Neuronal stem cell (in vitro differentiated cells): ENCODE measurements around the gene SFMBT2.

Experiments used
- DNase-seq: peaks from one replicate; pipeline ENCODE4 v3.0.0-alpha.2; 2013; ENCODE audit warnings: low spot score
- H2AFZ ChIP-seq: one replicate; pipeline ENCODE4 v1.6.1; 2013; ENCODE audit warnings: mild to moderate bottlenecking, low read length, inconsistent platforms
- H2AK5ac ChIP-seq: 2 replicates; pipeline ENCODE4 v1.6.1; 2013; ENCODE audit warnings: low read depth, mild to moderate bottlenecking, inconsistent platforms, low read length, moderate library complexity, mixed read lengths
- H2BK120ac ChIP-seq: 2 replicates; pipeline ENCODE4 v1.6.1; 2013; ENCODE audit warnings: low read depth, mild to moderate bottlenecking, inconsistent platforms, low read length, moderate library complexity, mixed read lengths
- H2BK12ac ChIP-seq: one replicate; pipeline ENCODE4 v1.6.1; 2013; ENCODE audit warnings: low read length, inconsistent platforms
- H2BK15ac ChIP-seq: 2 replicates; pipeline ENCODE4 v1.6.1; 2013; ENCODE audit warnings: mild to moderate bottlenecking, low read length, inconsistent platforms, mixed read lengths
- H2BK5ac ChIP-seq: one replicate; pipeline ENCODE4 v1.6.1; 2013; ENCODE audit warnings: inconsistent platforms, mild to moderate bottlenecking, low read length, moderate library complexity
- H3K14ac ChIP-seq: one replicate; pipeline ENCODE4 v1.6.1; 2013; ENCODE audit warnings: low read length, inconsistent platforms
- H3K18ac ChIP-seq: 2 replicates; pipeline ENCODE4 v1.6.1; 2013; ENCODE audit warnings: low read length, inconsistent platforms
- H3K23ac ChIP-seq: 2 replicates; pipeline ENCODE4 v1.6.1; 2013; ENCODE audit warnings: low read depth, mild to moderate bottlenecking, mixed read lengths, low read length, inconsistent platforms; ENCODE audit not compliant: poor library complexity
- H3K27ac ChIP-seq: replicated peaks from 3 replicates; pipeline ENCODE4 v1.5.1; 2013; ENCODE audit warnings: low read length, inconsistent platforms
- H3K27me3 ChIP-seq, 3 experiments: 2 replicates each; pipeline ENCODE4 v1.6.1; 2013; ENCODE audit warnings: low read length in 3 of 3, mild to moderate bottlenecking in 2 of 3, inconsistent platforms in 1 of 3, low read depth in 1 of 3, mixed read lengths in 1 of 3, moderate library complexity in 1 of 3; ENCODE audit not compliant: control insufficient read depth in 3 of 3, insufficient read depth in 3 of 3
- H3K36me3 ChIP-seq, 2 donors: replicated peaks in 1 of 2; 2 replicates each; pipeline ENCODE4 v1.6.1; 2013; ENCODE audit warnings: low read length in 2 of 2; ENCODE audit not compliant: control insufficient read depth in 2 of 2, insufficient read depth in 2 of 2
- H3K4ac ChIP-seq: 2 replicates; pipeline ENCODE4 v1.6.1; 2013; ENCODE audit warnings: inconsistent platforms, mild to moderate bottlenecking, low read length, moderate library complexity
- H3K4me1 ChIP-seq, 2 donors: 1 replicate in 1 of 2; 2 replicates in 1 of 2; pipeline ENCODE4 v1.6.1; 2013; ENCODE audit warnings: low read length in 2 of 2, low read depth in 1 of 2; ENCODE audit not compliant: control insufficient read depth in 2 of 2, insufficient read depth in 1 of 2
- H3K4me2 ChIP-seq: one replicate; pipeline ENCODE4 v1.6.1; 2013; ENCODE audit warnings: mild to moderate bottlenecking, low read length, inconsistent platforms; ENCODE audit not compliant: insufficient read depth, poor library complexity, severe bottlenecking
- H3K4me3 ChIP-seq, 2 donors: 2 replicates each; pipeline ENCODE4 v1.5.1; 2013; ENCODE audit warnings: low read length in 2 of 2, mild to moderate bottlenecking in 2 of 2, inconsistent platforms in 1 of 2, moderate library complexity in 1 of 2
- H3K79me1 ChIP-seq: one replicate; pipeline ENCODE4 v1.6.1; 2013; ENCODE audit warnings: low read depth, mild to moderate bottlenecking, inconsistent platforms, low read length, moderate library complexity
- H3K9ac ChIP-seq: one replicate; pipeline ENCODE4 v1.6.1; 2013; ENCODE audit warnings: mild to moderate bottlenecking, low read depth, low read length, inconsistent platforms; ENCODE audit not compliant: poor library complexity
- H3K9me3 ChIP-seq, 2 donors: replicated peaks in 1 of 2; 2 replicates each; pipeline versions ENCODE3 to v1.6.1; 2013; ENCODE audit warnings: low read length in 2 of 2, mild to moderate bottlenecking in 2 of 2, inconsistent platforms in 1 of 2, low read depth in 1 of 2, mixed read lengths in 1 of 2, moderate library complexity in 1 of 2; ENCODE audit not compliant: control insufficient read depth in 2 of 2, insufficient read depth in 1 of 2
- H4K8ac ChIP-seq: one replicate; pipeline ENCODE4 v1.6.1; 2013; ENCODE audit warnings: low read depth, mild to moderate bottlenecking, inconsistent platforms, low read length, moderate library complexity
- H4K91ac ChIP-seq: one replicate; pipeline ENCODE4 v1.6.1; 2013; ENCODE audit warnings: low read length, low read depth, mild to moderate bottlenecking, inconsistent platforms; ENCODE audit not compliant: poor library complexity
- WGBS, 2 donors: extraction: QIAGEN DNeasy Blood & Tissue Kit; methylation state at CpG; one replicate each; pipeline ENCODE4 v1.1.7; 2013; ENCODE audit warnings: missing lambda C conversion rate in 2 of 2, mixed read lengths in 1 of 2; ENCODE audit not compliant: insufficient read length in 2 of 2, insufficient replicate concordance in 1 of 2; ENCODE audit errors: extremely low coverage in 2 of 2; 5-methylcytosine and 5-hydroxymethylcytosine counted together

Gene SFMBT2

GRCh38 chr10:7406712-7407333, 4.0 kb downstream of the SFMBT2 start:
- no peak overlapping the region for H2BK15ac ChIP-seq
- no peak overlapping the region for H4K91ac ChIP-seq
- no peak for DNase-seq
- H3K27me3 ChIP-seq: peaks cover 7 to 44% (median 33%) of the 10 kb centered on the region in 3 experiments
- peaks cover 5% of the 10 kb centered on the region for H3K79me1 ChIP-seq
- peaks cover 9 to 22% of the 10 kb centered on the region in 2 donors for H3K4me1 ChIP-seq
- H4K8ac ChIP-seq: no peak overlapping the region
- H2AFZ ChIP-seq: peak overlapping the region; percentile 96
- peaks cover 0 to 8% of the 10 kb centered on the region in 2 donors for H3K9me3 ChIP-seq
- H3K18ac ChIP-seq: peak overlapping the region; percentile 97
- no peak overlapping the region for H2BK5ac ChIP-seq
- WGBS, 2 donors: no CpG with 5 or more reads among the region's 14 CpGs
- no peak overlapping the region for H3K4ac ChIP-seq
- no peak overlapping the region for H3K23ac ChIP-seq
- no peak overlapping the region for H3K14ac ChIP-seq
- peak overlapping the region in 1 of 2 donors; percentile 84 for H3K4me3 ChIP-seq
- peak overlapping the region; percentile 99 for H3K4me2 ChIP-seq
- no peak overlapping the region for H2BK120ac ChIP-seq
- H3K9ac ChIP-seq: peak overlapping the region; percentile 12
- H2BK12ac ChIP-seq: no peak overlapping the region
- H3K27ac ChIP-seq: no peak overlapping the region
- no peaks in the 10 kb centered on the region for H3K36me3 ChIP-seq
- no peak overlapping the region for H2AK5ac ChIP-seq

- Histone ChIP-seq H3K4ac (no peak overlapping the region), H3K4me2 (no peak overlapping the region), H3K14ac (no peak overlapping the region), H2BK12ac (no peak overlapping the region), H2AK5ac (no peak overlapping the region), H3K27me3 (peaks cover 3 to 35% (median 26%) of the 10 kb centered on the region in 3 experiments), H3K27ac (no peak overlapping the region), H3K9ac (no peak overlapping the region), H2BK120ac (no peak overlapping the region), H2AFZ (no peak overlapping the region), H3K36me3 (no peaks in the 10 kb centered on the region), H4K8ac (no peak overlapping the region), H2BK5ac (no peak overlapping the region), H3K4me1 (peaks cover 9 to 22% of the 10 kb centered on the region in 2 donors), H3K4me3 (no peak overlapping the region), H3K23ac (no peak overlapping the region), H4K91ac (no peak overlapping the region), H3K18ac (no peak overlapping the region), H3K9me3 (peaks cover 0 to 8% of the 10 kb centered on the region in 2 donors), H2BK15ac (no peak overlapping the region), H3K79me1 (peaks cover 5% of the 10 kb centered on the region)
- no peak for DNase-seq
- WGBS, 2 donors: no CpG with 5 or more reads among the region's 4 CpGs
These were observed 5.2 kb downstream of the SFMBT2 start for GRCh38 chr10:7405637-7406036.

GRCh38 chr10:7403620-7404019, 7.2 kb downstream of the SFMBT2 start:
- H3K14ac ChIP-seq: no peak overlapping the region
- H3K4ac ChIP-seq: no peak overlapping the region
- H3K23ac ChIP-seq: no peak overlapping the region
- no peak for DNase-seq
- H2AK5ac ChIP-seq: no peak overlapping the region
- H3K4me2 ChIP-seq: no peak overlapping the region
- peaks cover 3 to 19% (median 13%) of the 10 kb centered on the region in 3 experiments for H3K27me3 ChIP-seq
- no peak overlapping the region for H2BK5ac ChIP-seq
- no peak overlapping the region for H2BK120ac ChIP-seq
- H4K8ac ChIP-seq: no peak overlapping the region
- H3K4me1 ChIP-seq: peaks cover 0 to 15% of the 10 kb centered on the region in 2 donors
- no peak overlapping the region for H3K4me3 ChIP-seq
- no peak overlapping the region for H3K9ac ChIP-seq
- H2BK12ac ChIP-seq: no peak overlapping the region
- no peak overlapping the region for H2BK15ac ChIP-seq
- no peak overlapping the region for H2AFZ ChIP-seq
- no peaks in the 10 kb centered on the region for H3K36me3 ChIP-seq
- peaks cover 5% of the 10 kb centered on the region for H3K79me1 ChIP-seq
- H3K18ac ChIP-seq: no peak overlapping the region
- no CpG with 5 or more reads among the region's 1 CpG for WGBS, 2 donors
- no peak overlapping the region for H3K27ac ChIP-seq
- H4K91ac ChIP-seq: no peak overlapping the region
- peaks cover 0 to 8% of the 10 kb centered on the region in 2 donors for H3K9me3 ChIP-seq

GRCh38 chr10:7401782-7402181, 9.1 kb downstream of the SFMBT2 start:
- Histone ChIP-seq H2AFZ (no peak overlapping the region), H3K4me3 (no peak overlapping the region), H3K4me2 (no peak overlapping the region), H3K14ac (no peak overlapping the region), H2AK5ac (no peak overlapping the region), H3K9ac (no peak overlapping the region), H3K27me3 (peaks cover 0 to 2% (median 0%) of the 10 kb centered on the region in 3 experiments), H4K91ac (no peak overlapping the region), H3K4me1 (peaks cover 0 to 2% of the 10 kb centered on the region in 2 donors), H4K8ac (no peak overlapping the region), H3K27ac (no peak overlapping the region), H2BK5ac (no peak overlapping the region), H3K36me3 (no peaks in the 10 kb centered on the region), H3K23ac (no peak overlapping the region), H3K4ac (no peak overlapping the region), H3K79me1 (no peaks in the 10 kb centered on the region), H3K18ac (no peak overlapping the region), H3K9me3 (no peaks in the 10 kb centered on the region), H2BK12ac (no peak overlapping the region), H2BK120ac (no peak overlapping the region), H2BK15ac (no peak overlapping the region)
- WGBS, 2 donors: no CpG with 5 or more reads among the region's 8 CpGs
- no peak for DNase-seq
